HCT116 (cell line): ENCODE data around the gene DDX56.

ENCODE experiments used
- CBX3 ChIP-seq: IDR thresholded peaks from 2 replicates; pipeline ENCODE4 v1.6.1; 2012; ENCODE audit warnings: low read depth
- ELF1 ChIP-seq: IDR thresholded peaks from 2 replicates; pipeline ENCODE4 v1.6.1; 2012; ENCODE audit warnings: low read depth, borderline replicate concordance
- EZH2 ChIP-seq: fragments of 200-600 bp; sonication (generic); IDR thresholded peaks from 2 replicates; pipeline ENCODE4 v1.6.1; 2017; ENCODE audit warnings: antibody characterized with exemption, mixed run types
- EZH2phosphoT487 ChIP-seq: fragments of 200-600 bp; IDR thresholded peaks from 2 replicates; pipeline ENCODE4 v1.6.1; 2018; ENCODE audit warnings: antibody characterized with exemption, borderline replicate concordance
- JUND ChIP-seq: IDR thresholded peaks from 2 replicates; pipeline ENCODE4 v1.6.1; 2012
- MAX ChIP-seq: IDR thresholded peaks from 2 replicates; pipeline ENCODE4 v1.6.1; 2012
- POLR2A ChIP-seq: IDR thresholded peaks from 2 replicates; pipeline ENCODE4 v1.7.0; 2011; ENCODE audit warnings: borderline replicate concordance; ENCODE audit not compliant: insufficient read depth, insufficient read length; ENCODE audit errors: extremely low read depth
- POLR2AphosphoS5 ChIP-seq: IDR thresholded peaks from 2 replicates; pipeline ENCODE4 v1.6.1; 2011; ENCODE audit warnings: mild to moderate bottlenecking, low read depth, low read length, moderate library complexity
- RAD21 ChIP-seq: IDR thresholded peaks from 2 replicates; pipeline ENCODE4 v1.6.1; 2012; ENCODE audit warnings: low read depth, mild to moderate bottlenecking
- REST ChIP-seq: IDR thresholded peaks from 2 replicates; pipeline ENCODE4 v1.6.1; 2012; ENCODE audit warnings: low read depth
- SRF ChIP-seq: IDR thresholded peaks from 2 replicates; pipeline ENCODE4 v1.6.1; 2012; ENCODE audit warnings: low read depth
- ZFX ChIP-seq: fragments of 450-650 bp; IDR thresholded peaks from 2 replicates; pipeline ENCODE4 v1.6.1; 2017
- ZNF274 ChIP-seq: fragments of 200-500 bp; sonication (Bioruptor generic); IDR thresholded peaks from 2 replicates; pipeline ENCODE4 v1.6.1; 2014; ENCODE audit warnings: mild to moderate bottlenecking, low read depth, low read length, inconsistent platforms
- TF ChIP-seq, protein P1 (sequence below), 3 experiments: fragments of 200-600 bp in 1 of 3; sonication (generic) in 1 of 3; IDR thresholded peaks in 2 of 3; conservative IDR thresholded peaks in 1 of 3; 2 replicates each; pipeline ENCODE4 v1.5.1; 2012 to 2017; ENCODE audit warnings: low read depth in 2 of 3, low read length in 2 of 3, antibody characterized with exemption in 1 of 3, borderline replicate concordance in 1 of 3, control low read depth in 1 of 3, mild to moderate bottlenecking in 1 of 3, mixed read lengths in 1 of 3, mixed run types in 1 of 3, moderate library complexity in 1 of 3; ENCODE audit not compliant: insufficient read depth in 1 of 3

DNA sequence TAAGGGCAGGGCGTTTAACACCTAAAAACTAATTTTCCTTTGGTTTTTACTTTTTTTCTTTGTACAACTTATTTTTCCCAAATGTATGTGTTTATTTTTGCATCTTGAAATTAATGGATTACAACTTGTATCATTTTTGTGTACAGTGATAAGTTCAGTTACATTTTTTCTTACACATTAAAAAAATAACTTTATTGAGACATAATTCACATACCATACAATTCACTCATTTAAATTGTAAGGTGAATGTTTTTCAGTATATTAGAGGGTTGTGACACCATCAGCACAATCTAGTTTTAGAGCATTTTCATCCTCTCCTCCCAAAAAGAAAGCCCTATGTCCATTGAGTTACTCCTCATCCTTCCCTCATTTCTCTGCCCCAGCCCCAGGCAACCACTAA lies 44.3 kb upstream of the DDX56 start:
- TF ChIP-seq POLR2A (no peak), EZH2 (no peak), ZFX (no peak), POLR2AphosphoS5 (no peak), ZNF274 (no peak), EZH2phosphoT487 (no peak), MAX (no peak), CBX3 (no peak), SRF (no peak), REST (no peak), RAD21 (no peak), JUND (no peak), ELF1 (no peak)
- TF ChIP-seq, protein P1, sequence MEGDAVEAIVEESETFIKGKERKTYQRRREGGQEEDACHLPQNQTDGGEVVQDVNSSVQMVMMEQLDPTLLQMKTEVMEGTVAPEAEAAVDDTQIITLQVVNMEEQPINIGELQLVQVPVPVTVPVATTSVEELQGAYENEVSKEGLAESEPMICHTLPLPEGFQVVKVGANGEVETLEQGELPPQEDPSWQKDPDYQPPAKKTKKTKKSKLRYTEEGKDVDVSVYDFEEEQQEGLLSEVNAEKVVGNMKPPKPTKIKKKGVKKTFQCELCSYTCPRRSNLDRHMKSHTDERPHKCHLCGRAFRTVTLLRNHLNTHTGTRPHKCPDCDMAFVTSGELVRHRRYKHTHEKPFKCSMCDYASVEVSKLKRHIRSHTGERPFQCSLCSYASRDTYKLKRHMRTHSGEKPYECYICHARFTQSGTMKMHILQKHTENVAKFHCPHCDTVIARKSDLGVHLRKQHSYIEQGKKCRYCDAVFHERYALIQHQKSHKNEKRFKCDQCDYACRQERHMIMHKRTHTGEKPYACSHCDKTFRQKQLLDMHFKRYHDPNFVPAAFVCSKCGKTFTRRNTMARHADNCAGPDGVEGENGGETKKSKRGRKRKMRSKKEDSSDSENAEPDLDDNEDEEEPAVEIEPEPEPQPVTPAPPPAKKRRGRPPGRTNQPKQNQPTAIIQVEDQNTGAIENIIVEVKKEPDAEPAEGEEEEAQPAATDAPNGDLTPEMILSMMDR (IDR thresholded peaks at IDR 0.05 in 2 of 3, conservative IDR thresholded peaks at IDR 0.05 in 1 of 3; ENCODE audit: borderline replicate concordance in 1 of 3, insufficient read depth in 1 of 3, low read depth in 2 of 3, low read length in 2 of 3): no peak
